ENCODE measurements around the gene HOMER1. TPM values are rescaled to one million over a fixed set of nuclear protein-coding genes. Genes with fewer than 3 reads are reported as not detected.

The HOMER1 gene
- total and polyA plus RNA-seq, 2 experiments from 2014 or later = 26.3 to 28.0 TPM

GRCh38 chr5:79491690-79492317 is 22.1 kb downstream of the HOMER1 start:
- no peak overlapping the region for H3K27ac ChIP-seq

GRCh38 chr5:79490323-79490936 is 23.5 kb downstream of the HOMER1 start:
- Histone ChIP-seq H3K27ac (no peak overlapping the region), H3K9me3 (ENCODE audit: low read depth) (no peaks in the 10 kb centered on the region), H3K4me3 (no peak overlapping the region), H3K36me3 (no peaks in the 10 kb centered on the region), H3K4me1 (ENCODE audit: low read depth) (peaks cover 31% of the 10 kb centered on the region), H3K27me3 (no peaks in the 10 kb centered on the region)
- no peak for TF ChIP-seq CTCF (IDR thresholded peaks at IDR 0.05; ENCODE audit: low read depth, low read length)
- no peak for DNase-seq (ENCODE audit: low read depth in 1 of 2, low spot score in 1 of 2)

More at GRCh38 chr5:79491690-79492317, 22.1 kb downstream of the HOMER1 start:
- H3K9me3 ChIP-seq (ENCODE audit: low read depth) = no peaks in the 10 kb centered on the region
- H3K4me3 ChIP-seq = no peak overlapping the region
- no peaks in the 10 kb centered on the region for H3K36me3 ChIP-seq
- peaks cover 43% of the 10 kb centered on the region for H3K4me1 ChIP-seq (ENCODE audit: low read depth)
- H3K27me3 ChIP-seq = no peaks in the 10 kb centered on the region
- no peak for DNase-seq (ENCODE audit: low read depth in 1 of 2, low spot score in 1 of 2)
- no peak for TF ChIP-seq CTCF (IDR thresholded peaks at IDR 0.05; ENCODE audit: low read depth, low read length)

GRCh38 chr5:79489773-79490172 is 24.2 kb downstream of the HOMER1 start:
- no peaks in the 10 kb centered on the region for H3K36me3 ChIP-seq
- TF ChIP-seq CTCF (IDR thresholded peaks at IDR 0.05; ENCODE audit: low read depth, low read length) = no peak
- no peak overlapping the region for H3K4me3 ChIP-seq
- no peaks in the 10 kb centered on the region for H3K27me3 ChIP-seq
- H3K9me3 ChIP-seq (ENCODE audit: low read depth) = no peaks in the 10 kb centered on the region
- DNase-seq (ENCODE audit: low read depth in 1 of 2, low spot score in 1 of 2) = no peak
- no peak overlapping the region for H3K27ac ChIP-seq
- H3K4me1 ChIP-seq (ENCODE audit: low read depth) = peaks cover 24% of the 10 kb centered on the region

GRCh38 chr5:79488775-79489174 is 25.2 kb downstream of the HOMER1 start:
- DNase-seq (ENCODE audit: low read depth in 1 of 2, low spot score in 1 of 2) = peak in 1 of 2 donors; percentile 50
- Histone ChIP-seq H3K27me3 (no peaks in the 10 kb centered on the region), H3K9me3 (ENCODE audit: low read depth) (no peaks in the 10 kb centered on the region), H3K4me1 (ENCODE audit: low read depth) (peaks cover 14% of the 10 kb centered on the region), H3K4me3 (no peak overlapping the region), H3K27ac (no peak overlapping the region), H3K36me3 (no peaks in the 10 kb centered on the region)
- no peak for TF ChIP-seq CTCF (IDR thresholded peaks at IDR 0.05; ENCODE audit: low read depth, low read length)

GRCh38 chr5:79488058-79488457 is 25.9 kb downstream of the HOMER1 start:
- peak in 1 of 2 donors; percentile 19 for DNase-seq (ENCODE audit: low read depth in 1 of 2, low spot score in 1 of 2)
- H3K4me1 ChIP-seq (ENCODE audit: low read depth) = peaks cover 14% of the 10 kb centered on the region
- H3K36me3 ChIP-seq = no peaks in the 10 kb centered on the region
- no peaks in the 10 kb centered on the region for H3K27me3 ChIP-seq
- no peak overlapping the region for H3K4me3 ChIP-seq
- H3K9me3 ChIP-seq (ENCODE audit: low read depth) = no peaks in the 10 kb centered on the region
- no peak overlapping the region for H3K27ac ChIP-seq
- TF ChIP-seq CTCF (IDR thresholded peaks at IDR 0.05; ENCODE audit: low read depth, low read length) = no peak
